NCI-H187 treated with DMSO at 0.1 percent for 48 hours (cell line): ENCODE data around the gene RASGRP4.
"Not testable (repeated sequence)": the region's sequence is repeated elsewhere in the genome, so short reads cannot be mapped to it uniquely, and the experiment has no call there.

Source experiments
- DNase-seq: peaks from one replicate; lab custom pipeline; 2025; lab: John Stamatoyannopoulos, UW

RASGRP4 gene

DNA sequence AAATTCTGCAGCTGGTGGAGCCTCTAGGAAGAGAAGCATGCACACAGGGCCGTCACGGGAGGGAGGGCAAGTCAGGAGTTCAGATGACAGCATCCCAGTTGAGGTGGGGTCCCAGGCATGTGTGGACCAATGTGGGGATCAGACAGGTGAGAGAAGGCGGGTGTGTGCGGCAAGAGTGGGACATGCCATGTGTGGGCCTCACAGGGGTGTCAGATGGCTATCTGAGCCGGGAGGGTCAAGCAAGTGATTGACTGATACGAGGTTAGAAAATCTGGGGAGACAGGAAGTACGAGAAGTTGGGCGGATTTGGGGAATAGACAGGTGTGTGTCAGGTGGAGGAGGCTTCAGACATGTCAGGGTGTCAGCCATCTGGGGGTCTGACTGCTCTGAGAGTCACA is 8.9 kb downstream of the RASGRP4 start:
- DNase-seq: no peak

DNA sequence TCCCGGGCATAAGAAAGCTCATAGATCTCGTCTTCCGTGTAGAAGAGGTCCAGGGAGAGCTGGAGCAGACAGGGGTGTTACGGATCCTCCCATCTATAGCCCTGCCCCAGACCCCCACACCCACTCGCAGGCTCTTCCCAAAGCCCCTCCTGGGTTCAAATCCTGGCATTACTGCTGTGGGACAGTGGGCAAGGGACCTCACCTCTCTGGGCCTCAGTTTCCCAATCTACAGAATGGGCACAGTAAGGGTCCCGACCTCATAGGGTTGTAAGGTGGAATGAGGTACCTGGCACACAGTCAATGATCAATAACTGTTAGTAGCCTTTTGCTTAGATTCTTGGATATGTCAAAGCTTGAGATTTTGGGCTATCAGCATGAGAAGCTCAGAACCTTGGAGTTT is 12.6 kb downstream of the RASGRP4 start:
- no peak for DNase-seq

DNA sequence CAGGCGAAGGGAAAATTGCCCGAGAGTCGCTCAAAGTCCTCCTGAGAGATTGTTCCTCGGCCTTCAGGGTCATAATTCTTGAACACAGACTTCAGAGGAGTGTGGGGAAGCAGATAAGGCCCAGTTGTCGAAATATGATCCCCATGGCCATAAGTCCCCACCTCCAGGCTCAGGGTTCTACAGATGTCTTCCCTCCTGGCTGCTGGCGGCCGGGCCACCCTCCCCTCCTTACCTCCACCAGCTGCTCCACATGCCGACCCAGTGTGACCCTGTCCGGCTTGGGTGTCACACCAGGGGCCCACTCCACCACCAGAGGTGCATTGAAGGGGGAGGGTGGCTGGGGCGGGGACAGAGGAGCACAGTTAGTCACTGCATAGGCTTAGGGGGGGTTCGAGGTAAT is 13.1 kb downstream of the RASGRP4 start:
- no peak for DNase-seq

DNA sequence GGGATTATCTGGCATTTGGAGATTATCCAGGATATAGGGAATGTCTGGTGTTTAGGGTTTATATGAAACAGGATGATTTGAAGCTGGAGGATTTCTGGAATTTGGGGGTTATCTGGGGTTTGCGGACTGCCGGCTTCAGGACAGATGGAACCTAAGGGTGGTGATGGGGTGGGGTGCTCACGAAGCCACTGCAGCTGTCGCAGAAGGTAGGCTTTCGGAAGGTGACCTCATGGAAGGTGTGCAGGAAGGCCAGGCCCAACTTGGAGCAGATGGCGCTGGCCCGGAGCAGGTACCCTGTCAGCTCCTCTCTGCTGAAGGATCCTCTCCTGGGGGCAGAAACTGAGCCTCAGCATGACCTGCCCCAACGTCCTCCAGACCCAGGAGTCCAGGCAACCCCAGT is 13.5 kb downstream of the RASGRP4 start:
- no peak for DNase-seq

DNA sequence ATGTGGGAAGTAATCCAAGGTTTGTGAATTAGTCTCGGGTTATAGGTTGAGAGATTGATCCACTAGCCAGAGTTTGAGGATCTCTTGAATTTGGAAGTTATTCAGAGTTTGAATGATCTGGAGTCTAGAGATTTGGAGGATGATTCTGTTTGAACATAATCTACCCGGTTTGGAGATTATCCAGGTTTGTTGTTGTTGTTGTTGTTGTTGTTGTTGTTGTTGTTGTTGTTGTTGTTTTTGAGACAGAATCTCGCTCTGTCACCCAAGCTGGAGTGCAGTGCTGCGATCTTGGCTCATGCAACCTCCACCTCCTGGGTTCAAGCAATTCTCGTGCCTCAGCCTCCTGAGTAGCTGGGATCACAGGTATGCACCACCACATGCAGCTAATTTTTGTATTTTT is 14.1 kb downstream of the RASGRP4 start:
- not testable (repeated sequence) for DNase-seq

DNA sequence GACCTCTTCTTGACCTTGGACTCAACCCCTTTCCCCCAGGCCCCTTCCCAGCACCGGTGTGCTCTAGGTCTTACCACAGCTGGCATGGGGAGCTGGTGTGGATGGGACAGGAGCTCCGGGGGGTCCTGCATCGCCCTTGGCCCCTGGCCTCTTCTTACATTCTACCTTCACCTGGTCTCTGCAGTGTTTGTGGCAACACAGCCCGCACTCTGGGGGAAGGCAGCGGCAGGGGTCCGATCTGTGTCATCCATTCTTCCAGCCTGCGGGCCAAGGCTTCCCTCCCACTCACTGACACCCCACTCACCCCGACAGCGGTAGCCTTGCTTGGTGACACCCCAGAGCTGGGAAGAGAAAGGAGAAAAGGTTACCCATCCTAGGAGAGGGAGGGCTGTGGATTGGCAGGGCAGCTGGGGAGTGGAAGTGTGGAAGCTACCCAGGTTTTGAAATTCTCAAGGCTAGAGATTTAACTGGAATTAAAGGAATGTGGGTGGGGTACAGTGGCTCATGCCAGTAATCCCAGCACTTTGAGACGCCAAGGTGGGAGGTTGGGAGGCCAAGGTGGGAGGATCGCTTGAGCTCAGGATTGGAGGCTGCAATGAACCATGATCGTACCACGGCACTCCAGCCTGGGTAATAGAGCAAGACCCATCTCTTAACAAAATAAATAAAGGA is 14.8 kb downstream of the RASGRP4 start:
- DNase-seq: no peak

DNA sequence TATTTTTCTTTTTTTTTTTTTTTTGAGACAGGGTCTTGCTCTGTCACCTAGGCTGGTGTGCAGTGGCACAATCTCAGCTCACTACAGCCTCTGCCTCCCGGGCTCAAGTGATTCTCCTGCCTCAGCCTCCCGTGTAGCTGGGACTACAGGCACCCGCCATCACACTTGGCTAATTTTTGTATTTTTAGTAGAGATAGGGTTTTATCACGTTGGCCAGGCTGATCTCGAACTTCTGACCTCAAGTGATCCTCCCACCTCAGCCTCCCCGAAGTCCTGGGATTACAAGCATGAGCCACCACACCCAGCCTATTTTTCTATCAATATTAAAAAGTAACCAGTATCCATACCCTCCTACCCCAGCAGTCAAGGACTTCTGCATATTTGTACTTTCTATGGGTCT is 15.6 kb downstream of the RASGRP4 start:
- DNase-seq: not testable (repeated sequence)

DNA sequence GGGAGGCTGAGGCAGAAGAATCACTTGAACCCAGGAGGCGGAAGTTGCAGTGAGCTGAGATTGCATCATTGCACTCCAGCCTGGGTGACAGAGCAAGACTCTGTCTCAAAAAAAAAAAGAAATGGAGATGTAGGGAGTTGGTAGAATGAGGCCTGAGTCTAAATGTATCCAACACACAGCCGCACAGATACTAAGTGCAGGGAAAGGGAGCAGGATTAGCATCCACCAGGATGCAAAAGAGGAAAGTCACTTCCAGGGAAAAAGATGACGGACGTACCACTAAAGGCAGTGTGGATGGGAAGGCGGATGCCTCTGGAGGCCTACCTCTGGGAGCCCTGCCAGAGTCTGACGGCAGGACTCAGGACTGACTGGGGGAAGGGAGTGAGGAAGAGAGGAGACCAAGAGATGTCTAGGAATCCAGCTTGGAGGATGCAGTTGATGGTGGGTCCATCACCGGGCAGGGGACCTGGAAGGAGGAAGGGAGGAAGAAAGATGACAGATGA is 16.3 kb downstream of the RASGRP4 start:
- no peak for DNase-seq

DNA sequence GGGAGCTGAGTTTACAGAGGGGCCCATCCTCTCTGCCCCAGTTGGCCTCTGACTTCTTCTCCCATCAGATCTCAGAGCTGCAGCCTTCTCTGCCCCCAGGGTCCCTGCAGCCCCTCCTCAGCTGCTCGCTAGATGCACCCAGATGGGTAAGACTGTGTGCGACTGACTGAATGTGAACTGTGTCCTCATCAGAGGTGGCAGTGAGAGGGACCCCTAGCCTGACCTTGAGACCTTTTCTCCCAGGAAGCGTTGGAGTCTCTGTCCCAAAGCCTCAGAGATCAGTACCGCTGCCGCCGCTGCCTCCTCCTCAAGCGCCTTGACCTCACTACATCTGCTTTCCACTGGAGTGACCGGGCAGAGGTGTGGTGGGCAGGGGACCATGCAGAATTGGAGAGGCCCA is 20.7 kb downstream of the RASGRP4 start:
- DNase-seq: no peak

DNA sequence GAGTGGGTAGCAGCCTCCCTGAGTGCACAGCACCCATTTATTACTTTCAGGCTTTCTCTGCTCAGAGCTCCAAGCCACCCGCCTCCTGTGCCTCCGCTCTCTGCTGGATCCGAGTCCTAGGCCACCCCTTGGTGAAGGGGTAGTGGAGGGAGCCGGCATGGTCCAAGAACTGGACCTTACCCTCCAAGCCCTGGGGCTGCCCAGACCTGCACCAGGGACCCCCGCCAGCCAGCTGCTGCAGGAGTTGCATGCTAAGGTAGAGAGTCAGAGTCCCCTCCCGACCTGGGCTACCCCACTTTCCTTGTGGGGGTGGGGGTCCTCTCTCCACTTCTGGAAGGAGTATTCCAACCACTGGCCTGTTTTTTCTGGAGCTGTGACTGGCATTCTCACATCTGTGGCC is 21.2 kb downstream of the RASGRP4 start:
- no peak for DNase-seq

DNA sequence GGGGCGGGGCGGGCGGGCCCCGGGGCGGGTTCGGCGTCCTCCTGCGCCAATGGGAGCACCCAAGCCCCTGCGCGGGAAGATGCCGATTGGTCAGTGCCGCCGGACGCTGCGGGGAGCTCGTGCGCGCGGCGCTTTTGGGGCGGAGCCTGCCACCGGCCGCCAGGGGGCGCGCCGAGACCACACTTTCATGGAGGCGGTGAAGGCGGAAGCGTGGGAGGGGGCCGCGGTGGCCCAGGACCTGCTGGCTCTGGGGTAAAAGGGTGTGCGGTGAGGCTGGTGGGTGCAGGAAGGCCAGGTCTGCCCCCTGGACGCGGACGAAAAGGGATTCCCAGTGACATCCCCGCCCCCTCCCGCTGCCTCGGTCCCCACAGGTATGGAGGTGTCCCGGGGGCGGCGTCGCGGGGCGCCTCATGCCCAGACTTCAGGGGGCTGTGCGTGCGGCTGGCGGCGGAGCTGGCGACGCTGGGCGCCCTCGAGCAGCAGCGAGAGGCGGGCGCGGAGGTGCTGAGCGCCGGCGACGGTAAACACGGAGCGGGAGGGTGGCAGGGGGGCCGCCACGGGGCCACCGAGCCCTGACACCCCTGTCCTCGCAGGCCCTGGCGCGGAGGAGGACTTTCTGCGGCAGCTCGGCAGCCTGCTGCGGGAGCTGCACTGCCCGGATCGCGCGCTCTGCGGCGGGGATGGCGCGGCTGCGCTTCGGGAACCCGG is 22.9 kb downstream of the RASGRP4 start, which contains the start of gene FAM98C:
FAM98C (plus strand) TSS at position 127 of the 708 bp plus-strand sequence; CDS start at position 188, 61 bp downstream.
- DNase-seq: peak; percentile 85

DNA sequence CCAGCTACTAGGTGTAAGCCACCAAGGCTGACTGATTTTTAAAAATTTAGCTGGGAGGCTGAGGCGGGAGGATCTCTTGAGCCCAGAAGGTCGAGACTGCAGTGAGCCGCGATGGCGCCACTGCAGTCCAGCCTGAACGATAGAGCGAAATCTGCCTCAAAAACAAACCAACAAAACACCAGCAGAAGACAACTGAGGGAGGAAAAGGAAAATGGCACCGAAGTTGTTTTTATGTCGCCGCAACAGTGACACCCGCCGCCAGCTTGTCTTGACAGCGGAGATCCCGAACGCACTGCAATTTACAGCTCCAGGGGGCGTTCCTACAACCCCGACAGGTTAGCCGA is 23.4 kb downstream of the RASGRP4 start:
- DNase-seq: no peak

DNA sequence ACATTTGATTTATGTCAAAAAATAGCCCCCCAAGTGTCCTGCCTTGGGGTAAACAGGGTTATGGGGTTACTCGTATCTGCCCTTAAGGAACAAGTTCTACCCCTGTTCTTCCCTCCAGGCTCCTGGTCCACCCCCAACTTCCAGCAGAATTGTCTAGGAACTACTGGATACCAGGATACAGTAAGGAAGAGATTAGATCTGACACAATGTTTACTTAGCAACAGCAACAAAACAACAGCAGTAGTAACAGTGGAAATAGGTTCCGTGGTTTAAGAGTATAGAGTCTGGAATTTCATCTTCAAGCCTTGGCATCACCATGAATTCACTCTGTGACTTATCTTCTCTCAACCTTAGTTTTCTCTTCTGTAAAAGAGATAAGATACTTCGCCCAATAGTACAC is 24.9 kb downstream of the RASGRP4 start:
- DNase-seq: no peak

DNA sequence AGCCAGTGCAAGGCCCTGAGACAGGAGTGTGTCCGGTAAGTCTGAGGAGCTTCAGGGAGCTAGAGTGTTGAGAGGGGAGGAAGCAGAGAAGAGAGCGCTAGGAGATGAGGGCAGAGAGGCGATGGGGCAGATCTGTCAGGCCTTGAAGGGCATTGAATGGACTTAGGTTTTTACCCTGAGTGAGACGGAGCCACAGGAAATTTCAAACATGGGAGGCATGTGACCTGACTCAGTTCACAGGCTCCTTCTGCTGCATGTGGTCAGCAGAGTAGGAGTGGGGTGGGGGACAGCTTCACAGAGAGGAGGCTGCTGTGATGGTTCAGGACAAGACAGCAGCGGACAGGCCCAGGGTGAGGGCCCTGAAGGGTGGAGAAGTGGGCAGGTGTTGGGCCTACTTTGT is 25.7 kb downstream of the RASGRP4 start:
- no peak for DNase-seq

DNA sequence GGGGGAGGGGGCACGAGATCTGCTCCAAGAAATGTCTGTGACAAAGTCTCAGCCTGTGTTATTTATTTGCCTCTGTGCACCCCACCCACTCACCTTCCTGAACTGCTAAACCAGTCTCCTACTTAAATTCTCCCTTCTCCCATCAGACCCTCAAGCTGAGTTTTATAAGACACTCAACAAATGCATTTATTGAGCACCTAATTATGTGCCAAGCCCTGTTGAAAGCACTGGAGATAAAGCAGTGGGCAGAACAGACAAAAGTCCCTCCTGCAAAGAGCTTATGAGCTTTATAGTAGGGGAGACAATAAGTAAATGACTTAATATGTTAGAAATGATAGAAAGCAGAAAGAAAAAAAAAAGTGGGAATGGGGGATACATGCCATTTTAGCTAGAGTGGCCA is 26.5 kb downstream of the RASGRP4 start:
- no peak for DNase-seq

DNA sequence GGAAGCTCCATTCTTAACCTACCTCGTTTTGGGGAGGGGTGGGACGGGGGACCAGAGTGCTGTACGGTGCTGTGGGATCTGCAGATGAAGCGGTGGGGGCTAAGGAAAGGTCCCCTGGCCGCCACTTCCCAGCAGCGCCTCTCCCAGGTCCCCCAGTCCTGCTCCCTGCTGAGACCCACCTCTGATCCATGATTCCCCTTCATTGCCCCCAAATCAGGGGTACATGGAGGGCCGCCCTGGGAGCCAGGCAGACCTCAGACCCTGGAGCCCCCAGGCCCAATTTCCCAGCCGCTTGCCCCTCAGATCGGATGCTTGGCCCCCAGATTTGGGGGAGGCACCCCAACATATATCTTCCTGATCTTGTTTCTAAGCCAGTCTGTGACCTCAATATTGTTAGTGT is 26.9 kb downstream of the RASGRP4 start:
- no peak for DNase-seq

DNA sequence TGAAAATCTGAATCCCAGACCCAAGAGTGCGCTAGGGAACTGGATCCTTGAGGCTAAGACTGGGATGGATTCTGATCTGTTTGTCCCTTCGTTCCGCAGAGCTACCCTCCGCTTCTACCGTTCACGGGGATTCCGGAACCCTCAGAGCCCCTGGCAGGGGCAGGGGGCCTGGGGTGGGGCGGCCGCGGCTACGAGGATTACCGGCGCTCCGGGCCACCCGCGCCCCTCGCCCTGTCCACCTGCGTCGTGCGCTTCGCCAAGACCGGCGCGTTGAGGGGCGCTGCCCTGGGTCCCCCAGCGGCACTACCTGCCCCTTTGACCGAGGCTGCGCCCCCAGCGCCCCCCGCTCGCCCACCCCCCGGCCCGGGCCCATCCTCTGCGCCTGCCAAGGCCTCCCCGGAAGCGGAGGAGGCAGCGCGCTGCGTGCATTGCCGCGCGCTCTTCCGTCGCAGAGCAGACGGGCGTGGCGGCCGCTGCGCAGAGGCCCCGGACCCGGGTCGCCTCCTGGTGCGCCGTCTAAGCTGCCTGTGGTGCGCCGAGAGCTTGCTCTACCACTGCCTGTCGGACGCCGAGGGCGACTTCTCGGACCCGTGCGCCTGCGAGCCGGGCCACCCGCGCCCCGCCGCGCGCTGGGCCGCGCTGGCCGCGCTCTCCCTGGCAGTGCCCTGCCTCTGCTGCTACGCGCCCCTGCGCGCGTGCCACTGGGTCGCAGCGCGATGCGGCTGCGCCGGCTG is 30.5 kb downstream of the RASGRP4 start:
- DNase-seq: no peak

DNA sequence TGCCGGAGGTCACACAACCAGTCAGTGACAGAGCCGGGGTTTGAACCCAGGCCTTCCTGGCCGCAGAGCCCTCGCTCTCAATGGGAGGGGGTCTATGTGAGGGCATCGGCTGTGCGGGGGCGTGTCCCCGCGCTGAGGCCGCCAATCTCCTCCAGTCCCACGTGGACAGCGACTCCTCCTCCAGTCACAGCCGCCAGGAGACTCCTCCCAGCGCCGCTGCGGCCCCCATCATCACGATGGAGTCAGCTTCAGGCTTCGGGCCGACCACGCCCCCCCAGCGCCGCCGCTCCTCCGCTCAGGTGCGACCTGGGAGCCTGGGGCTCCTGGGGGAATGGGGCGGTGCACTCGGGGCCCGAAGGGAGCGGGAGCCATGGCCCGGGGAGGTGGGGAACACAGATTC is 31.5 kb downstream of the RASGRP4 start:
- no peak for DNase-seq

DNA sequence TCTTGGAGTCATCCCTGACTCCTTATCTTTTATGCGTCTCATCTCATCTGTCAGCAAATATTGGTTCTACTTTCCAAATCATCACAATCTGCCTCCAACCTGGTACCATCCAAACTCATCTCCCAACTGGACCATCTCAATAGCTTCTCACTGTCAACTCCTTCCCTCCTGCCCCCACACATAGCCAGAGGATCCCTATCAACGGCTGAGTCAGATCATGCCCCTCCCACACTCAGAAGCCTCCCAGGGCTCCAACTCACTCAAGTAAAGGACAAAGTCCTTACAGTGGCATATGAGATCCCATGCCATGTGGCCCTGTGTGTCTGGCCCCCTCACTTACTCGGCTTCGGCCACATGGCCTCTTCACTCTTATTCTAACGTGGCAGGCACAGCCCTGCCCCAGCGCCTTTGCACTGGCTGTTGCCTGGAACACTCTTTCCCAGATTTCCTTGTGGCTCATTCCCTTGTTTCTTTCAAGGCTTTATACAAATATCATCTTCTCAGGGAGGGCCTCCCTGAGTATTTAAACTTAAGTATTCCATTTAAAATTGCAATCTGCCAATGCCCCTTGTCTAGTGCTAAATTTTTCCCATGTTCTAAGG is 33.2 kb downstream of the RASGRP4 start:
- no peak for DNase-seq

DNA sequence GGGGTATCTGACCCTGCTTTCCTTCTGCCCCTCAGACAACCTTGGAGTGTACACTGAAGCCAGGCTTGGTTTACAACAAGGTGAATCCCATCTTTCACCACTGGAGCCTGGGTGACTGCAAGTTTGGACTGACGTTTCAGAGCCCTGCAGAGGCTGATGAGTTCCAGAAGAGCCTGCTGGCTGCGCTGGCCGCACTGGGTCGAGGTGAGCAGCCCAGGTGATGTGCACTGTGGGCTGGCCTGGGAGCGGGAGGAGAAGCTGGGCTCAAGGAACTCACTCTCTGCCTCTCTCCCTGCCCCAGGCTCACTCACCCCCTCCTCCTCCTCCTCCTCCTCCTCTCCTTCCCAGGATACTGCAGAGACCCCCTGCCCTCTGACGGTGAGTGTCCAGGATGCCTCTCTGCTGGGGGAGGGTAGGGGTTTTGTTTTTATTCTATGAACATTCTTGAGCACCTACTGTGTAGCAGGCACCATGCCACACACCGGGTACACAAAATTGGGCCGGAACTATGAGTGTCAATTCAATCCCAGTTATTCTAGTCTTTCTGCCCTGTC is 34.0 kb downstream of the RASGRP4 start:
- no peak for DNase-seq

DNA sequence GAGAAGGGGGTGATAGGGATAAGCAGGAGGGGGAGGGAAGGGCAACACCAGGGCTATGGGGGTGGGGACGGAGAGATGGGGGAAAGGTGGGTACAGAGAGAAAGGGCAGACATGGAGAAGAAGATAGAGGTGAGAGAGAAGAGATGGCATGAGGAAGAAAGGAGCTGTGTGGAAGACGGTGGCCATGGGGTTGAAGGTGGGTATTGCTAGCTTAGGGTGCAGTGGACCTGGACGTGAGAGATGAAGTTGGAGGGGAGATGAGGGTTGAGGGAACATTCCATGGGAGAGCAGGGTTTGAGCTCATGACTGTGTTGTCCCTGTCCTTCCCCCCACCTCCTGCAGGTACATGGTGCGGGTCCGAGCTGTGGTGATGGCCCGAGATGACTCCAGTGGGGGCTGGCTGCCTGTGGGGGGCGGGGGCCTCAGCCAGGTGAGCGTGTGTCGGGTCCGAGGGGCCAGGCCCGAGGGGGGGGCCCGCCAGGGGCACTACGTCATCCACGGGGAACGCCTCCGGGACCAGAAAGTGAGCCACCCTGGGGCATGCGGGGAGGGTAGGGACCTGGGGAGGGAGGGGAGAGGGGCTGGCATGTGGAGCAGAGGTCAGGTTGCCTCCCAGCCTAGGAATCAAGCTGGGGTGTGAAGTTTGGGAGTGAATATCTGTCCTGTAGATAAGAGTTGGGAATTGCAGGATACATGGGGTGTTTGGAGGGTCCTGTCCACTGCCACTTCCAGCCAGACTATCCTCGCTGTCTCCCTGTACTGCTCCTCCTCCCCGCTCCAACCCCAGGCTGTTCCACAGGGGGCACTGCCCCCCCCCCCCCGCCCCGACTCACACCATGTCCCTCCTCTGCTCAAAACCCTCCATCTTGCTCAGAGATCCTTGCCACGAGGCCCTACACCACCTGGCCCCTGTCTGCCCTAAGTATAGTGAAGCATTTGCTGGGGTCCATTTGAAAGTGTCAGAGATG is 35.8 kb downstream of the RASGRP4 start:
- DNase-seq: no peak
